Erythroblast (primary cell): ENCODE measurements around the gene NSD1.

Source experiments
- GATA1 ChIP-seq: IDR thresholded peaks from 2 replicates; pipeline ENCODE4 v1.6.1; 2011; ENCODE audit warnings: low read depth, mild to moderate bottlenecking, control low read depth, low read length, moderate library complexity
- POLR2A ChIP-seq: IDR thresholded peaks from 2 replicates; pipeline ENCODE4 v1.6.1; 2011; ENCODE audit warnings: mild to moderate bottlenecking, low read length

GRCh38 chr5:177299697-177300096, 166.1 kb downstream of the NSD1 start:
- TF ChIP-seq POLR2A (no peak), GATA1 (no peak)
